OCI-LY7 (cell line): ENCODE measurements around the gene NQO2.

Source experiments
- CTCF ChIP-seq: fragments of 200-600 bp; sonication (generic); conservative IDR thresholded peaks from 2 replicates; pipeline ENCODE4 v1.5.1; 2014; ENCODE audit warnings: mild to moderate bottlenecking, antibody characterized with exemption, low read length, moderate library complexity, mixed read lengths
- EZH2phosphoT487 ChIP-seq: fragments of 200-600 bp; sonication (generic); IDR thresholded peaks from 2 replicates; pipeline ENCODE4 v1.6.1; 2018; ENCODE audit warnings: low read depth, borderline replicate concordance, mild to moderate bottlenecking, mixed run types, antibody characterized with exemption, low read length, moderate library complexity, mixed read lengths

GRCh38 chr6:2976571-2977085 is 23.1 kb upstream of the NQO2 start:
- TF ChIP-seq CTCF: no peak
- no peak for TF ChIP-seq EZH2phosphoT487
